Bronchial epithelial cell (primary cell): ENCODE data around the gene LRFN3. TPM values are rescaled to one million over a fixed set of nuclear protein-coding genes. Genes with fewer than 3 reads are reported as not detected.

ENCODE experiments used
- DNase-seq: peaks from one replicate; pipeline ENCODE4 v3.0.0-alpha.2; 2010; ENCODE audit warnings: low read depth
- FAIRE-seq: peaks from 2 replicates; lab custom pipeline; 2011; peaks lifted over from hg19 to GRCh38; lab: Jason Lieb, UNC
- H3K27me3 ChIP-seq: 2 replicates; pipeline ENCODE4 v1.5.1; 2011; ENCODE audit warnings: low read length; ENCODE audit not compliant: control insufficient read depth, insufficient read depth
- H3K36me3 ChIP-seq: 2 replicates; pipeline ENCODE4 v1.5.1; 2011; ENCODE audit warnings: low read length; ENCODE audit not compliant: control insufficient read depth, insufficient read depth
- H3K4me3 ChIP-seq: 2 replicates; pipeline ENCODE4 v1.5.1; 2011; ENCODE audit warnings: mild to moderate bottlenecking, low read depth, low read length, control low read depth
- total RNA-seq: library from RNA; depleted of rRNA; stranded (reverse); fragments of >200 nt; gene quantifications from 2 replicates; pipeline ENCODE4 v1.2.1, GENCODE V29; 2014
- TF ChIP-seq, protein P1 (sequence below): IDR thresholded peaks from 2 replicates; pipeline ENCODE4 v1.5.1; 2011; ENCODE audit warnings: mild to moderate bottlenecking, moderate library complexity, low read length, control low read depth, inconsistent platforms; ENCODE audit not compliant: insufficient read depth, severe bottlenecking

LRFN3 gene
- total RNA-seq, 1 donor from 2014 or later = 0.79 TPM

DNA sequence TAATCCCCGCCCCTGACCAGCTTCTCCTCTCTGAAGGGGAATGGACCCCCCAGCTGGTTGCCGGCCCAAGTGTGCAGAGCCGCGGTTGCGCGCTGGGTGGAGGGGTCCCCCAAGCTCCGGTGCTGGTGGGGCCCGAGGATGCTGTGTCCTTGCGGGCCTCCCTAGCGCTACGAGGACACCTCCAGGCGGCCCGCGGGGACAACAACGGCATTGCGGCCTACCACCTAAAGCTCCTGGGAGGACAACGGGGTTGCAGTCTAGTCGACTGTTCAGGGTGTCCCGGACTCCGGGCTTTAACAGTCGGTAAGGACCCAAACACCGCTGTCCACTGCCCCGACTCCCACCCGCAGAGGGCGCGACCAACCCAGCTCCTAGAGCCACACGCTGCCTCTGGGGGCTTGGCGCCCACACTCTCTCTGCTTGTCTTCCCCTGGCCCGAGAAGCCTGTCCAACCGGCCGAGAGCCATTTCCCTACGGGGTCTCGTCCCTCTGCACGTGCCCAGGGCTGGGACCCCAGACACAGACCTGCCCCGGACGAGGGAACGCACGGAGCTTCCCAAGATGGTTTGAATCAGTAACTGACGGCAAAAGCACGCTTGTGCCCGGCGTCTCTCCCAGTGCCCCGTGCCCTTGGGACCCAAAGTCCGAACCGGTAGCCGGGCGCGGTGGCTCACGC lies 57.9 kb downstream of the LRFN3 start:
- Histone ChIP-seq H3K27me3 (no peaks in the 10 kb centered on the region), H3K4me3 (peak overlapping the region; percentile 84), H3K36me3 (peaks cover 1% of the 10 kb centered on the region)
- TF ChIP-seq, protein P1, sequence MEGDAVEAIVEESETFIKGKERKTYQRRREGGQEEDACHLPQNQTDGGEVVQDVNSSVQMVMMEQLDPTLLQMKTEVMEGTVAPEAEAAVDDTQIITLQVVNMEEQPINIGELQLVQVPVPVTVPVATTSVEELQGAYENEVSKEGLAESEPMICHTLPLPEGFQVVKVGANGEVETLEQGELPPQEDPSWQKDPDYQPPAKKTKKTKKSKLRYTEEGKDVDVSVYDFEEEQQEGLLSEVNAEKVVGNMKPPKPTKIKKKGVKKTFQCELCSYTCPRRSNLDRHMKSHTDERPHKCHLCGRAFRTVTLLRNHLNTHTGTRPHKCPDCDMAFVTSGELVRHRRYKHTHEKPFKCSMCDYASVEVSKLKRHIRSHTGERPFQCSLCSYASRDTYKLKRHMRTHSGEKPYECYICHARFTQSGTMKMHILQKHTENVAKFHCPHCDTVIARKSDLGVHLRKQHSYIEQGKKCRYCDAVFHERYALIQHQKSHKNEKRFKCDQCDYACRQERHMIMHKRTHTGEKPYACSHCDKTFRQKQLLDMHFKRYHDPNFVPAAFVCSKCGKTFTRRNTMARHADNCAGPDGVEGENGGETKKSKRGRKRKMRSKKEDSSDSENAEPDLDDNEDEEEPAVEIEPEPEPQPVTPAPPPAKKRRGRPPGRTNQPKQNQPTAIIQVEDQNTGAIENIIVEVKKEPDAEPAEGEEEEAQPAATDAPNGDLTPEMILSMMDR = peak; percentile 14
- FAIRE-seq (no peak), DNase-seq (no peak)

Other genes starting within 250 kb of the LRFN3 start
- not detected in 2 replicates for gene ZBTB32, start 231.8 kb upstream of the LRFN3 start, total RNA-seq
- 3.4 and 7.0 TPM in 2 replicates for gene KMT2B, start 218.4 kb upstream of the LRFN3 start, total RNA-seq
- gene IGFLR1, start 193.9 kb upstream of the LRFN3 start, total RNA-seq = 0.13 and 0.26 TPM in 2 replicates
- gene U2AF1L4, start 191.0 kb upstream of the LRFN3 start, total RNA-seq = 14.7 and 17.5 TPM in 2 replicates
- 7.9 and 21.5 TPM in 2 replicates for gene PSENEN, start 190.7 kb upstream of the LRFN3 start, total RNA-seq
- gene LIN37, start 187.8 kb upstream of the LRFN3 start, total RNA-seq = 5.3 and 7.0 TPM in 2 replicates
- 0.13 and 1.3 TPM in 2 replicates for gene HSPB6, start 179.3 kb upstream of the LRFN3 start, total RNA-seq
- 1.3 and 2.6 TPM in 2 replicates for gene PROSER3, start 178.2 kb upstream of the LRFN3 start, total RNA-seq
- under 0.01 TPM in 1 of 2 replicates, not detected in the other for gene ARHGAP33, start 160.8 kb upstream of the LRFN3 start, total RNA-seq
- not detected in 2 replicates for gene PRODH2, start 123.5 kb upstream of the LRFN3 start, total RNA-seq
- not detected in 2 replicates for gene NPHS1, start 83.9 kb upstream of the LRFN3 start, total RNA-seq
- gene KIRREL2, start 79.5 kb upstream of the LRFN3 start, total RNA-seq = not detected in 2 replicates
- 0.26 and 0.51 TPM in 2 replicates for gene APLP1, start 67.8 kb upstream of the LRFN3 start, total RNA-seq
- 1.6 and 1.7 TPM in 2 replicates for gene NFKBID, start 35.8 kb upstream of the LRFN3 start, total RNA-seq
- 1.3 TPM in 1 of 2 replicates, not detected in the other for gene HCST, start 33.8 kb upstream of the LRFN3 start, total RNA-seq
- not detected in 2 replicates for gene TYROBP, start 28.1 kb upstream of the LRFN3 start, total RNA-seq
- gene SDHAF1, start 58.8 kb downstream of the LRFN3 start, total RNA-seq = 17.5 and 25.3 TPM in 2 replicates
- gene SYNE4, start 72.4 kb downstream of the LRFN3 start, total RNA-seq = 3.4 and 3.6 TPM in 2 replicates
- gene ALKBH6, start 77.8 kb downstream of the LRFN3 start, total RNA-seq = 14.2 and 16.6 TPM in 2 replicates
- under 0.01 and 0.13 TPM in 2 replicates for gene CLIP3, start 96.5 kb downstream of the LRFN3 start, total RNA-seq
- gene THAP8, start 117.9 kb downstream of the LRFN3 start, total RNA-seq = 2.0 and 2.1 TPM in 2 replicates
- gene WDR62, start 118.5 kb downstream of the LRFN3 start, total RNA-seq = 0.26 TPM in 2 replicates
- gene OVOL3, start 174.8 kb downstream of the LRFN3 start, total RNA-seq = not detected in 2 replicates
- gene POLR2I, start 178.5 kb downstream of the LRFN3 start, total RNA-seq = 68.2 and 107 TPM in 2 replicates
- gene TBCB, start 179.1 kb downstream of the LRFN3 start, total RNA-seq = 132 and 152 TPM in 2 replicates
- 240 and 418 TPM in 2 replicates for gene CAPNS1, start 203.7 kb downstream of the LRFN3 start, total RNA-seq
- 0.64 and 1.6 TPM in 2 replicates for gene COX7A1, start 216.1 kb downstream of the LRFN3 start, total RNA-seq